Parathyroid adenoma (tissue), 2 donors: ENCODE data around the gene ECT2.

ENCODE experiments used
- H2AFZ ChIP-seq: fragments of 300-600 bp; sonication (generic); one replicate; pipeline ENCODE4 v1.7.0; 2017; ENCODE audit warnings: antibody characterized with exemption, mild to moderate bottlenecking
- H3K27ac ChIP-seq: fragments of 300-600 bp; sonication (generic); one replicate; pipeline ENCODE4 v1.7.0; 2017
- H3K27me3 ChIP-seq: fragments of 300-600 bp; sonication (generic); one replicate; pipeline ENCODE4 v1.7.0; 2017; ENCODE audit warnings: low read length; ENCODE audit not compliant: control insufficient read depth, insufficient read depth
- H3K36me3 ChIP-seq: fragments of 300-600 bp; sonication (generic); one replicate; pipeline ENCODE4 v1.7.0; 2017; ENCODE audit warnings: low read length; ENCODE audit not compliant: control insufficient read depth, insufficient read depth
- H3K4me1 ChIP-seq: fragments of 300-600 bp; sonication (generic); one replicate; pipeline ENCODE4 v1.7.0; 2017; ENCODE audit warnings: control low read depth
- H3K4me2 ChIP-seq: fragments of 300-600 bp; sonication (generic); one replicate; pipeline ENCODE4 v1.7.0; 2017; ENCODE audit warnings: low read length
- H3K4me3 ChIP-seq: fragments of 300-600 bp; sonication (generic); one replicate; pipeline ENCODE4 v1.7.0; 2017; ENCODE audit warnings: low read depth, low read length
- H3K79me2 ChIP-seq: fragments of 300-600 bp; sonication (generic); one replicate; pipeline ENCODE4 v1.7.0; 2017; ENCODE audit warnings: control low read depth
- H3K9ac ChIP-seq: fragments of 300-600 bp; sonication (generic); one replicate; pipeline ENCODE4 v1.7.0; 2017; ENCODE audit warnings: mild to moderate bottlenecking
- H3K9me3 ChIP-seq: fragments of 300-600 bp; sonication (generic); one replicate; pipeline ENCODE4 v1.7.0; 2017; ENCODE audit warnings: low read length; ENCODE audit not compliant: control insufficient read depth
- CTCF ChIP-seq: fragments of 300-600 bp; sonication (generic); IDR thresholded peaks from one replicate; pipeline ENCODE4 v1.7.0; 2017; ENCODE audit warnings: antibody characterized with exemption, mild to moderate bottlenecking
- donor health status: primary hyperparathyroidism.

ECT2 gene

GRCh38 chr3:172709774-172710663, 40.5 kb upstream of the ECT2 start:
- Histone ChIP-seq H3K27ac (peak overlapping the region; percentile 77), H3K27me3 (no peaks in the 10 kb centered on the region), H3K36me3 (no peaks in the 10 kb centered on the region), H3K4me1 (no peaks in the 10 kb centered on the region), H3K9ac (peak overlapping the region; percentile 57), H3K4me2 (peak overlapping the region; percentile 90), H2AFZ (peak overlapping the region; percentile 94), H3K9me3 (no peaks in the 10 kb centered on the region), H3K4me3 (peak overlapping the region; percentile 98), H3K79me2 (peaks cover 18% of the 10 kb centered on the region)
- TF ChIP-seq CTCF: no peak

DNA sequence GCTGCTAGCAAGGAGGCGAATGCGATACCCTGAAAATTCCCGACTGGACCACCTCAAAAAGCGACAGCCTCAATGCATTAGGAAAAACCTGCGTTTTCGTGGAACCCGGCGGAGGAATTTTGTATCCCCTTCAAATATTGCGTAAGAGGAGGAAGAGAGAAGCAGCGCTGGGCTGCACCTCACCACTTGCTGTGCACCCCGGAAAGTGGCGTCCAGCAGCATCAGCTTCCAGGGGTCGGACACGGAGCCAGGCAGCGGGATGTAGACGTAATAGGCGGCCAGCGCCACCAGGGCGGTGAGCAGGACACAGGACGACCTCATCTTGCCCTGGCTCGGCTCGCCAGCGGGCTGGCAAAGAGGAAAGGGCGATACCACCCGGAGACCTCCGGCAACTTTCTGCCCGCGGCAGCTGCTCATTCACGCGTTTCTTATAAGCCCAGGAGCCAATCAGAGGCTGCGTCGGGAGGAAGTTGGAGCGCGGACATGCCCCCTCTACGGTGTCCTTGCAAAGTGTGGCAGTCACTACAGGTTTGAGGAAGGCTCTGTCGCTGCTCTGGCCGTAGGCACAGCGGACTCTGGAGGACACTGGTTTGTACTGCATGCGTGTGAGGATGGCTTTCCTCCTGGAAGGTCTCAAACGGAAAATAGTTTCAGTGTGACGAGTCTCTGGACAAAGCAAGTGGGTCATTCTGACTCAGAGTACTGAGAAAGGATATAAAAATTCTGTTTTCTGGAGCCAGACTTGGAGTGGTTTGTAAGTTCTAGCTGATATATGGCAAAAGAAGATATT, 39.7 kb upstream of the ECT2 start, which contains the start of gene NCEH1:
NCEH1 (minus strand) TSS at position 404 of the 790 bp plus-strand sequence; CDS start at position 321, 83 bp downstream.
- Histone ChIP-seq H3K9ac (peak within 1 kb of the TSS; percentile 57), H3K27ac (peak within 1 kb of the TSS; percentile 77), H3K4me2 (peak within 1 kb of the TSS; percentile 90), H3K4me1 (no peaks in the 10 kb centered on the region), H3K9me3 (no peaks in the 10 kb centered on the region), H3K36me3 (no peaks in the 10 kb centered on the region), H3K79me2 (peaks cover 15% of the 10 kb centered on the region), H3K4me3 (peak within 1 kb of the TSS; percentile 98), H2AFZ (peak within 1 kb of the TSS; percentile 94), H3K27me3 (no peaks in the 10 kb centered on the region)
- TF ChIP-seq CTCF: peak; percentile 95

- Histone ChIP-seq H3K4me3 (peak overlapping the region; percentile 98), H2AFZ (peak overlapping the region; percentile 94), H3K27ac (peak overlapping the region; percentile 77), H3K9ac (no peak overlapping the region), H3K4me2 (peak overlapping the region; percentile 90), H3K79me2 (peaks cover 15% of the 10 kb centered on the region), H3K27me3 (no peaks in the 10 kb centered on the region), H3K4me1 (no peaks in the 10 kb centered on the region), H3K36me3 (no peaks in the 10 kb centered on the region), H3K9me3 (no peaks in the 10 kb centered on the region)
- TF ChIP-seq CTCF: no peak
These were observed 39.1 kb upstream of the ECT2 start for GRCh38 chr3:172711454-172711795.

GRCh38 chr3:172713316-172713715, 37.2 kb upstream of the ECT2 start:
- H2AFZ ChIP-seq: no peak overlapping the region
- H3K4me3 ChIP-seq: no peak overlapping the region
- H3K9me3 ChIP-seq: no peaks in the 10 kb centered on the region
- no peak overlapping the region for H3K9ac ChIP-seq
- no peaks in the 10 kb centered on the region for H3K4me1 ChIP-seq
- H3K27me3 ChIP-seq: no peaks in the 10 kb centered on the region
- H3K79me2 ChIP-seq: peaks cover 13% of the 10 kb centered on the region
- H3K36me3 ChIP-seq: no peaks in the 10 kb centered on the region
- no peak overlapping the region for H3K27ac ChIP-seq
- TF ChIP-seq CTCF: no peak
- no peak overlapping the region for H3K4me2 ChIP-seq
